Lung (tissue), 12 donors: ENCODE results near the gene FLNB. TPM values are rescaled to one million over a fixed set of nuclear protein-coding genes. Genes with fewer than 3 reads are reported as not detected.

Experiments
- ATAC-seq: fragments of 200-7000 bp; cut with Tn5 transposase; one replicate; pipeline ENCODE4 v1.9.1; 2020; ENCODE audit warnings: moderate number of reproducible peaks; ENCODE audit not compliant: insufficient read depth, low FRiP score
- DNase-seq, 3 donors: peaks; one replicate each; pipeline ENCODE4 v3.0.0-alpha.2; 2013 to 2017
- H3K27ac ChIP-seq, 2 donors: one replicate each; pipeline ENCODE4 v1.5.1; 2013; ENCODE audit warnings: mild to moderate bottlenecking in 2 of 2, moderate library complexity in 2 of 2, control low read depth in 1 of 2, inconsistent platforms in 1 of 2, low read depth in 1 of 2, low read length in 1 of 2
- H3K27me3 ChIP-seq, 3 donors: one replicate each; pipeline ENCODE4 v1.5.1; 2013; ENCODE audit warnings: low read length in 2 of 3; ENCODE audit not compliant: control insufficient read depth in 3 of 3, insufficient read depth in 3 of 3
- H3K36me3 ChIP-seq, 4 donors: one replicate each; pipeline ENCODE4 v1.5.1; 2013; ENCODE audit warnings: low read length in 4 of 4, mild to moderate bottlenecking in 1 of 4, moderate library complexity in 1 of 4; ENCODE audit not compliant: control insufficient read depth in 4 of 4, insufficient read depth in 4 of 4
- H3K4me1 ChIP-seq, 5 donors: one replicate each; pipeline ENCODE4 v1.5.1; 2013; ENCODE audit warnings: low read length in 5 of 5, mild to moderate bottlenecking in 2 of 5, moderate library complexity in 1 of 5; ENCODE audit not compliant: control insufficient read depth in 5 of 5, insufficient read depth in 5 of 5
- H3K4me3 ChIP-seq: one replicate; pipeline ENCODE4 v1.5.1; 2013; ENCODE audit warnings: mild to moderate bottlenecking, control low read depth, moderate library complexity
- H3K9ac ChIP-seq, 2 donors: one replicate each; pipeline ENCODE4 v1.5.1; 2013; ENCODE audit warnings: low read length in 2 of 2, control low read depth in 1 of 2; ENCODE audit not compliant: insufficient read depth in 1 of 2
- H3K9me3 ChIP-seq, 4 donors: one replicate each; pipeline ENCODE4 v1.5.1; 2013; ENCODE audit warnings: low read length in 3 of 4, mild to moderate bottlenecking in 1 of 4, moderate library complexity in 1 of 4; ENCODE audit not compliant: control insufficient read depth in 4 of 4, insufficient read depth in 3 of 4
- CTCF ChIP-seq: IDR thresholded peaks from 2 replicates; pipeline ENCODE4 v1.5.1; 2012; ENCODE audit warnings: mild to moderate bottlenecking; ENCODE audit errors: control extremely low read depth, extremely low read depth
- WGBS, 2 donors: extraction: QIAGEN DNeasy Blood & Tissue Kit; methylation state at CpG; one replicate each; pipeline ENCODE4 v1.1.7; 2013; 5-methylcytosine and 5-hydroxymethylcytosine counted together
- polyA plus RNA-seq, 2 donors: library from polyadenylated mRNA; stranded (reverse); fragments of 200-250 nt; gene quantifications; one replicate each; pipeline ENCODE4 v1.2.1, GENCODE V29; 2013
- total RNA-seq, 2 donors: library from RNA; depleted of rRNA in 1 of 2; stranded (reverse); fragments of >200 nt in 1 of 2; gene quantifications; one replicate each; pipeline ENCODE4 v1.2.1, GENCODE V29; 2014 to 2021
- donor health status: control.
- donor health status: control.
- donor health status: Bipolar disorder and iron deficiency.
- donor health status: healthy.
- donor health status: DM: yes; HTN: yes; CAD: no.

The FLNB gene
- total and polyA plus RNA-seq, 4 donors, result 32.4 to 122 (median 93.7) TPM

GRCh38 chr3:57966829-57967228 lies 41.4 kb upstream of the FLNB start:
- ATAC-seq (no peak), DNase-seq (peak; percentile 28 to 39 (median 34))
- no peaks in the 10 kb centered on the region for H3K9me3 ChIP-seq
- peaks cover 0 to 4% (median 0%) of the 10 kb centered on the region in 5 donors for H3K4me1 ChIP-seq
- H3K9ac ChIP-seq, result no peak overlapping the region
- TF ChIP-seq CTCF, result no peak
- H3K27me3 ChIP-seq, result no peaks in the 10 kb centered on the region
- H3K27ac ChIP-seq, result no peak overlapping the region
- H3K4me3 ChIP-seq, result no peak overlapping the region
- WGBS, 2 donors, result 47 to 53% methylated on average over 4 of the region's 4 CpGs
- H3K36me3 ChIP-seq, result no peaks in the 10 kb centered on the region

GRCh38 chr3:57967590-57967989 lies 40.6 kb upstream of the FLNB start:
- no peak for DNase-seq
- ATAC-seq, result no peak
- 66 to 73% methylated on average over 9 of the region's 9 CpGs for WGBS, 2 donors
- no peak for TF ChIP-seq CTCF
- Histone ChIP-seq H3K4me1 (peaks cover 0 to 4% (median 0%) of the 10 kb centered on the region in 5 donors), H3K36me3 (no peaks in the 10 kb centered on the region), H3K9me3 (no peaks in the 10 kb centered on the region), H3K4me3 (no peak overlapping the region), H3K27me3 (no peaks in the 10 kb centered on the region), H3K27ac (no peak overlapping the region), H3K9ac (no peak overlapping the region)

GRCh38 chr3:57968501-57968900 lies 39.7 kb upstream of the FLNB start:
- ATAC-seq, result no peak

More at GRCh38 chr3:57968501-57968900, 39.7 kb upstream of the FLNB start:
- H3K4me3 ChIP-seq, result no peak overlapping the region
- peaks cover 0 to 3% (median 0%) of the 10 kb centered on the region in 5 donors for H3K4me1 ChIP-seq
- 96 to 98% methylated on average over 5 of the region's 5 CpGs for WGBS, 2 donors
- no peak for DNase-seq
- no peaks in the 10 kb centered on the region for H3K27me3 ChIP-seq
- no peaks in the 10 kb centered on the region for H3K36me3 ChIP-seq
- no peak overlapping the region for H3K27ac ChIP-seq
- H3K9ac ChIP-seq, result no peak overlapping the region
- no peaks in the 10 kb centered on the region for H3K9me3 ChIP-seq
- TF ChIP-seq CTCF, result no peak
